22Rv1 (cell line): ENCODE results near the gene VASP.

Experiments
- H3K27ac ChIP-seq: fragments of 450-650 bp; 2 replicates; pipeline ENCODE4 v1.5.1; 2017
- ZFX ChIP-seq: fragments of 450-650 bp; IDR thresholded peaks from 2 replicates; pipeline ENCODE4 v1.6.1; 2017; ENCODE audit warnings: antibody characterized with exemption, borderline replicate concordance
- TF ChIP-seq, protein P1 (sequence below): fragments of 450-650 bp; IDR thresholded peaks from 2 replicates; pipeline ENCODE4 v1.5.1; 2017; ENCODE audit warnings: mild to moderate bottlenecking

Gene VASP

DNA sequence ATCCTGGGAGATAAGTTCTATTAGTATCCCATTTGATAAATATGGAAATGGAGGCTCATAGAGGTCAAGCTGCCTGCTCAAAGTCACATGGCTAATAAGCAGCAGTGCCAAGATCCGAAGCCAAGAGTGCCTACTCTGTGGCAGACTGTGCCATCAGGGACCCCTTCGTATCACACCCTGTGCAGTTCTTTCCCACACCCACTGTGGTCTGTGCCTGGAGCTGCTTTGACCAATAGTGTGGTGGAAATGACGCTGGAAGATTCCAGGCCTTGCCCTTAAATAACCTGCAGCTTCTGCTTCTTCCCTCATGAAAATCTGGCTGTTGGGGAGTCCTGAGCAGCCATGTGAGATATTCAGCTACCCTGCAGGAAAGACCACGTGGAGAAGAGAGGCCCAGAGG lies 67.2 kb downstream of the VASP start:
- TF ChIP-seq, protein P1, sequence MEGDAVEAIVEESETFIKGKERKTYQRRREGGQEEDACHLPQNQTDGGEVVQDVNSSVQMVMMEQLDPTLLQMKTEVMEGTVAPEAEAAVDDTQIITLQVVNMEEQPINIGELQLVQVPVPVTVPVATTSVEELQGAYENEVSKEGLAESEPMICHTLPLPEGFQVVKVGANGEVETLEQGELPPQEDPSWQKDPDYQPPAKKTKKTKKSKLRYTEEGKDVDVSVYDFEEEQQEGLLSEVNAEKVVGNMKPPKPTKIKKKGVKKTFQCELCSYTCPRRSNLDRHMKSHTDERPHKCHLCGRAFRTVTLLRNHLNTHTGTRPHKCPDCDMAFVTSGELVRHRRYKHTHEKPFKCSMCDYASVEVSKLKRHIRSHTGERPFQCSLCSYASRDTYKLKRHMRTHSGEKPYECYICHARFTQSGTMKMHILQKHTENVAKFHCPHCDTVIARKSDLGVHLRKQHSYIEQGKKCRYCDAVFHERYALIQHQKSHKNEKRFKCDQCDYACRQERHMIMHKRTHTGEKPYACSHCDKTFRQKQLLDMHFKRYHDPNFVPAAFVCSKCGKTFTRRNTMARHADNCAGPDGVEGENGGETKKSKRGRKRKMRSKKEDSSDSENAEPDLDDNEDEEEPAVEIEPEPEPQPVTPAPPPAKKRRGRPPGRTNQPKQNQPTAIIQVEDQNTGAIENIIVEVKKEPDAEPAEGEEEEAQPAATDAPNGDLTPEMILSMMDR = no peak
- TF ChIP-seq ZFX = no peak
- no peak overlapping the region for H3K27ac ChIP-seq

DNA sequence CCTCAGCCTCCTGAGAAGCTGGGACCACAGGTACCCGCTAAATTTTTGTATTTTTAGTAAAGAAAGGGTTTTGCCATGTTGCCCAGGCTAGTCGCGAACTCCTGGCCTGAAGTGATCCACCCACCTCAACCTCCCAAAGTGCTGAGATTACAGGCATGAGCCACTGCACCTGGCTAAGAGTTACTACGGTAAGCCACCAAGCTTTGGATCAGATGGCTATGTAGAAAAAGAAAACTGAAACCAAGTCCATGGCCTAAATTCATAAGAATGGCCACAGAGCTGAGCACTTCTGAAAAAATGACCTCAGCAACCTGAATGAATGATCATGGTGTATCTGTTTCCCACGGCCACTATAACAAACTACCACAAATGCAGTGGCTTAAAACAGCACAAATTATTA lies 67.9 kb downstream of the VASP start:
- H3K27ac ChIP-seq = no peak overlapping the region
- TF ChIP-seq, protein P1 = no peak
- no peak for TF ChIP-seq ZFX
